ENCODE results near the gene DNAH10. TPM values are rescaled to one million over a fixed set of nuclear protein-coding genes. Genes with fewer than 3 reads are reported as not detected.
A peak's percentile ranks its signal among the peaks of the same experiment; 100 is the strongest.
"Not testable (repeated sequence)": the region's sequence is repeated elsewhere in the genome, so short reads cannot be mapped to it uniquely, and the experiment has no call there.

Gene DNAH10
- total and polyA plus RNA-seq, 2 experiments from 2014 or later = 0.77 to 1.0 TPM

GRCh38 chr12:123942911-123943648 is 181.0 kb downstream of the DNAH10 start:
- no peaks in the 10 kb centered on the region for H3K4me1 ChIP-seq (ENCODE audit: low read depth)
- H3K36me3 ChIP-seq = peaks cover 18% of the 10 kb centered on the region
- peak in 1 of 2 donors; percentile 77 for DNase-seq (ENCODE audit: low read depth in 1 of 2, low spot score in 1 of 2)
- H3K27ac ChIP-seq = no peak overlapping the region
- TF ChIP-seq CTCF (IDR thresholded peaks at IDR 0.05; ENCODE audit: low read depth, low read length) = no peak
- no peak overlapping the region for H3K4me3 ChIP-seq
- no peaks in the 10 kb centered on the region for H3K9me3 ChIP-seq (ENCODE audit: low read depth)
- no peaks in the 10 kb centered on the region for H3K27me3 ChIP-seq

- DNase-seq (ENCODE audit: low read depth in 1 of 2, low spot score in 1 of 2) = no peak
- Histone ChIP-seq H3K4me1 (ENCODE audit: low read depth) (no peaks in the 10 kb centered on the region), H3K36me3 (peaks cover 18% of the 10 kb centered on the region), H3K4me3 (no peak overlapping the region), H3K27ac (no peak overlapping the region), H3K9me3 (ENCODE audit: low read depth) (no peaks in the 10 kb centered on the region), H3K27me3 (no peaks in the 10 kb centered on the region)
- no peak for TF ChIP-seq CTCF (IDR thresholded peaks at IDR 0.05; ENCODE audit: low read depth, low read length)
Observed at GRCh38 chr12:123943816-123944215, 181.7 kb downstream of the DNAH10 start.

GRCh38 chr12:123944696-123945095 is 182.6 kb downstream of the DNAH10 start:
- no peak overlapping the region for H3K27ac ChIP-seq
- no peak overlapping the region for H3K4me3 ChIP-seq
- no peaks in the 10 kb centered on the region for H3K27me3 ChIP-seq
- no peaks in the 10 kb centered on the region for H3K9me3 ChIP-seq (ENCODE audit: low read depth)
- H3K36me3 ChIP-seq = peaks cover 18% of the 10 kb centered on the region
- TF ChIP-seq CTCF (IDR thresholded peaks at IDR 0.05; ENCODE audit: low read depth, low read length) = no peak
- DNase-seq (ENCODE audit: low read depth in 1 of 2, low spot score in 1 of 2) = no peak
- no peaks in the 10 kb centered on the region for H3K4me1 ChIP-seq (ENCODE audit: low read depth)

GRCh38 chr12:123945287-123946151 is 183.4 kb downstream of the DNAH10 start:
- no peak for TF ChIP-seq CTCF (IDR thresholded peaks at IDR 0.05; ENCODE audit: low read depth, low read length)
- DNase-seq (ENCODE audit: low read depth in 1 of 2, low spot score in 1 of 2) = no peak
- no peaks in the 10 kb centered on the region for H3K27me3 ChIP-seq
- H3K27ac ChIP-seq = no peak overlapping the region
- no peak overlapping the region for H3K4me3 ChIP-seq
- peaks cover 11% of the 10 kb centered on the region for H3K36me3 ChIP-seq
- no peaks in the 10 kb centered on the region for H3K4me1 ChIP-seq (ENCODE audit: low read depth)
- no peaks in the 10 kb centered on the region for H3K9me3 ChIP-seq (ENCODE audit: low read depth)

- no peak for DNase-seq (ENCODE audit: low read depth in 1 of 2, low spot score in 1 of 2)
- Histone ChIP-seq H3K9me3 (ENCODE audit: low read depth) (no peaks in the 10 kb centered on the region), H3K4me1 (ENCODE audit: low read depth) (no peaks in the 10 kb centered on the region), H3K27me3 (no peaks in the 10 kb centered on the region), H3K4me3 (no peak overlapping the region), H3K36me3 (peaks cover 11% of the 10 kb centered on the region), H3K27ac (no peak overlapping the region)
- no peak for TF ChIP-seq CTCF (IDR thresholded peaks at IDR 0.05; ENCODE audit: low read depth, low read length)
Observed at GRCh38 chr12:123946152-123946515, 184.0 kb downstream of the DNAH10 start.

- peaks cover 11% of the 10 kb centered on the region for H3K36me3 ChIP-seq
- not testable (repeated sequence) for H3K9me3 ChIP-seq (ENCODE audit: low read depth); H3K4me1 ChIP-seq (ENCODE audit: low read depth); H3K27me3 ChIP-seq; DNase-seq (ENCODE audit: low read depth in 1 of 2, low spot score in 1 of 2); H3K4me3 ChIP-seq; H3K27ac ChIP-seq
Observed at GRCh38 chr12:123946516-123947505, 184.7 kb downstream of the DNAH10 start.

- not testable (repeated sequence) for DNase-seq (ENCODE audit: low read depth in 1 of 2, low spot score in 1 of 2); H3K36me3 ChIP-seq; H3K27ac ChIP-seq; H3K4me1 ChIP-seq (ENCODE audit: low read depth); H3K27me3 ChIP-seq; H3K4me3 ChIP-seq; H3K9me3 ChIP-seq (ENCODE audit: low read depth)
Observed at GRCh38 chr12:123947531-123947930, 185.4 kb downstream of the DNAH10 start.

All from cardiac muscle cell (in vitro differentiated cells and primary cell).